ENCODE data around the gene PDGFB. TPM values are rescaled to one million over a fixed set of nuclear protein-coding genes. Genes with fewer than 3 reads are reported as not detected.
A peak's percentile ranks its signal among the peaks of the same experiment; 100 is the strongest.

PDGFB gene
- polyA plus RNA-seq (2013, experiment 1 of 2) = 1.8 TPM
- polyA plus RNA-seq (2013, experiment 2 of 2) = 2.9 TPM

- H3K9me3 ChIP-seq (ENCODE audit: insufficient read depth, low read depth, low read length) = no peaks in the 10 kb centered on the region
- no peak within 1 kb of the TSS for H3K27ac ChIP-seq (ENCODE audit: low read depth, low read length)
- H3K4me1 ChIP-seq (ENCODE audit: insufficient read depth, low read length) = peaks cover 10% of the 10 kb centered on the region
- H3K27me3 ChIP-seq (ENCODE audit: insufficient read depth, low read length) = peaks cover 95% of the 10 kb centered on the region
- no peaks in the 10 kb centered on the region for H3K36me3 ChIP-seq (ENCODE audit: insufficient read depth, low read length)
- H3K4me3 ChIP-seq (ENCODE audit: low read length) = peak within 1 kb of the TSS; percentile 67
- 1% methylated on average over 67 of the region's 68 CpGs for WGBS
- peak within 1 kb of the TSS; percentile 55; the same call in 1 of the 2 replicates for H3K9ac ChIP-seq (ENCODE audit: low read depth, low read length)
Measured at GRCh38 chr22:39244496-39245129, at the start of gene PDGFB. Gene PDGFB, minus strand, starts transcription at chr22:39244982. Its CDS starts 1,019 bp downstream, at chr22:39243963.

GRCh38 chr22:39293766-39294368, 49.1 kb upstream of the PDGFB start:
- Histone ChIP-seq H3K9me3 (ENCODE audit: insufficient read depth, low read depth, low read length) (no peaks in the 10 kb centered on the region), H3K27me3 (ENCODE audit: insufficient read depth, low read length) (no peaks in the 10 kb centered on the region), H3K4me1 (ENCODE audit: insufficient read depth, low read length) (peaks cover 18% of the 10 kb centered on the region; the same call in 1 of the 2 replicates), H3K36me3 (ENCODE audit: insufficient read depth, low read length) (no peaks in the 10 kb centered on the region), H3K27ac (ENCODE audit: low read depth, low read length) (no peak overlapping the region), H3K4me3 (ENCODE audit: low read length) (no peak overlapping the region), H3K9ac (ENCODE audit: low read depth, low read length) (no peak overlapping the region)
- WGBS = 84% methylated on average over 15 of the region's 15 CpGs

DNA sequence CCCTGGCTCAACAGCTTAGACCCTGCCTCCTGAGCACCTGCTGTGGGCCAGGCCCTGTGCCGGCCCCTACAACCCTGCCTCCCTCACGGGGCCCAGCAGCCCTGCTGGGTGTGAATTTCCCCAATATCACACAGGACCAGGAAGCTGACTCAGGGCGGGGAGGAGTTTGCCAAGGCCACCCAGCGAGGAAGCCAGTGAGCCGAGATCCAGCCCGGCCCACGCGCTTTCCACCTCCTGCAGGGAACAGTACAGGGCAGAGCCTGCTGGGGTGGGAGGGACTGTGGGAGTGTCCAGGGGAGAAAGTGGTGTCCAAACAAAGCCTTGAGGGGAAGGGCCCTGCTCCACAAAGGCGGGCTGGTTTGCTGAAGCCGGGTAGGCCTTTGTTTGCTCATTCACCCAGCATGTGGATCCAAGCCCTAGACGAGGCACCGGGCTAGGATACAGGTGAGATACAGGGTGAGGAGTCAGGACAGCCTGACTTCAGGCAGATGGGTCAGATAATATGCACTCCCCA, 47.8 kb upstream of the PDGFB start:
- peak overlapping the region; percentile 52; the same call in 1 of the 2 replicates for H3K9ac ChIP-seq (ENCODE audit: low read depth, low read length)
- WGBS = 32% methylated on average over 12 of the region's 12 CpGs
- H3K4me1 ChIP-seq (ENCODE audit: insufficient read depth, low read length) = peaks cover 13% of the 10 kb centered on the region; the same call in 1 of the 2 replicates
- H3K36me3 ChIP-seq (ENCODE audit: insufficient read depth, low read length) = no peaks in the 10 kb centered on the region
- no peaks in the 10 kb centered on the region for H3K9me3 ChIP-seq (ENCODE audit: insufficient read depth, low read depth, low read length)
- H3K27me3 ChIP-seq (ENCODE audit: insufficient read depth, low read length) = no peaks in the 10 kb centered on the region
- H3K27ac ChIP-seq (ENCODE audit: low read depth, low read length) = peak overlapping the region; percentile 25
- no peak overlapping the region for H3K4me3 ChIP-seq (ENCODE audit: low read length)

GRCh38 chr22:39292031-39292462, 47.3 kb upstream of the PDGFB start:
- no peak overlapping the region; the same call in 1 of the 2 replicates for H3K27ac ChIP-seq (ENCODE audit: low read depth, low read length)

GRCh38 chr22:39291523-39291922, 46.7 kb upstream of the PDGFB start:
- 85% methylated on average over 10 of the region's 10 CpGs for WGBS
- H3K9ac ChIP-seq (ENCODE audit: low read depth, low read length) = no peak overlapping the region
- no peak overlapping the region for H3K27ac ChIP-seq (ENCODE audit: low read depth, low read length)
- H3K9me3 ChIP-seq (ENCODE audit: insufficient read depth, low read depth, low read length) = no peaks in the 10 kb centered on the region
- no peak overlapping the region for H3K4me3 ChIP-seq (ENCODE audit: low read length)
- H3K27me3 ChIP-seq (ENCODE audit: insufficient read depth, low read length) = no peaks in the 10 kb centered on the region
- no peaks in the 10 kb centered on the region for H3K36me3 ChIP-seq (ENCODE audit: insufficient read depth, low read length)
- 0 out of 2 replicates have a peak, but pooled peaks cover 5% of the 10 kb centered on the region for H3K4me1 ChIP-seq (ENCODE audit: insufficient read depth, low read length)

More at GRCh38 chr22:39292031-39292462, 47.3 kb upstream of the PDGFB start:
- Histone ChIP-seq H3K36me3 (ENCODE audit: insufficient read depth, low read length) (no peaks in the 10 kb centered on the region), H3K9me3 (ENCODE audit: insufficient read depth, low read depth, low read length) (no peaks in the 10 kb centered on the region), H3K4me3 (ENCODE audit: low read length) (no peak overlapping the region), H3K4me1 (ENCODE audit: insufficient read depth, low read length) (0 out of 2 replicates have a peak, but pooled peaks cover 8% of the 10 kb centered on the region), H3K9ac (ENCODE audit: low read depth, low read length) (0 out of 2 replicates have a peak overlapping the region, but pooled peaks have one; percentile 52), H3K27me3 (ENCODE audit: insufficient read depth, low read length) (no peaks in the 10 kb centered on the region)
- 88% methylated on average over 19 of the region's 19 CpGs for WGBS

- H3K9ac ChIP-seq (ENCODE audit: low read depth, low read length) = no peak overlapping the region
- no peaks in the 10 kb centered on the region for H3K27me3 ChIP-seq (ENCODE audit: insufficient read depth, low read length)
- H3K4me1 ChIP-seq (ENCODE audit: insufficient read depth, low read length) = 0 out of 2 replicates have a peak, but pooled peaks cover 5% of the 10 kb centered on the region
- 68% methylated on average over 17 of the region's 17 CpGs for WGBS
- H3K36me3 ChIP-seq (ENCODE audit: insufficient read depth, low read length) = no peaks in the 10 kb centered on the region
- H3K9me3 ChIP-seq (ENCODE audit: insufficient read depth, low read depth, low read length) = no peaks in the 10 kb centered on the region
- H3K4me3 ChIP-seq (ENCODE audit: low read length) = no peak overlapping the region
- H3K27ac ChIP-seq (ENCODE audit: low read depth, low read length) = no peak overlapping the region
Measured at GRCh38 chr22:39290724-39291161, 46.0 kb upstream of the PDGFB start.

GRCh38 chr22:39289975-39290720, 45.4 kb upstream of the PDGFB start:
- no peaks in the 10 kb centered on the region for H3K9me3 ChIP-seq (ENCODE audit: insufficient read depth, low read depth, low read length)
- 0 out of 2 replicates have a peak, but pooled peaks cover 5% of the 10 kb centered on the region for H3K4me1 ChIP-seq (ENCODE audit: insufficient read depth, low read length)
- no peak overlapping the region for H3K4me3 ChIP-seq (ENCODE audit: low read length)
- 91% methylated on average over 16 of the region's 16 CpGs for WGBS
- H3K36me3 ChIP-seq (ENCODE audit: insufficient read depth, low read length) = no peaks in the 10 kb centered on the region
- no peaks in the 10 kb centered on the region for H3K27me3 ChIP-seq (ENCODE audit: insufficient read depth, low read length)
- H3K27ac ChIP-seq (ENCODE audit: low read depth, low read length) = no peak overlapping the region
- no peak overlapping the region for H3K9ac ChIP-seq (ENCODE audit: low read depth, low read length)

- no peak overlapping the region for H3K27ac ChIP-seq (ENCODE audit: low read depth, low read length)
- no peaks in the 10 kb centered on the region for H3K36me3 ChIP-seq (ENCODE audit: insufficient read depth, low read length)
- H3K4me1 ChIP-seq (ENCODE audit: insufficient read depth, low read length) = 0 out of 2 replicates have a peak, but pooled peaks cover 5% of the 10 kb centered on the region
- 77% methylated on average over 14 of the region's 14 CpGs for WGBS
- H3K4me3 ChIP-seq (ENCODE audit: low read length) = no peak overlapping the region
- no peaks in the 10 kb centered on the region for H3K9me3 ChIP-seq (ENCODE audit: insufficient read depth, low read depth, low read length)
- H3K9ac ChIP-seq (ENCODE audit: low read depth, low read length) = no peak overlapping the region
- H3K27me3 ChIP-seq (ENCODE audit: insufficient read depth, low read length) = no peaks in the 10 kb centered on the region
Measured at GRCh38 chr22:39289533-39289932, 44.8 kb upstream of the PDGFB start.

DNA sequence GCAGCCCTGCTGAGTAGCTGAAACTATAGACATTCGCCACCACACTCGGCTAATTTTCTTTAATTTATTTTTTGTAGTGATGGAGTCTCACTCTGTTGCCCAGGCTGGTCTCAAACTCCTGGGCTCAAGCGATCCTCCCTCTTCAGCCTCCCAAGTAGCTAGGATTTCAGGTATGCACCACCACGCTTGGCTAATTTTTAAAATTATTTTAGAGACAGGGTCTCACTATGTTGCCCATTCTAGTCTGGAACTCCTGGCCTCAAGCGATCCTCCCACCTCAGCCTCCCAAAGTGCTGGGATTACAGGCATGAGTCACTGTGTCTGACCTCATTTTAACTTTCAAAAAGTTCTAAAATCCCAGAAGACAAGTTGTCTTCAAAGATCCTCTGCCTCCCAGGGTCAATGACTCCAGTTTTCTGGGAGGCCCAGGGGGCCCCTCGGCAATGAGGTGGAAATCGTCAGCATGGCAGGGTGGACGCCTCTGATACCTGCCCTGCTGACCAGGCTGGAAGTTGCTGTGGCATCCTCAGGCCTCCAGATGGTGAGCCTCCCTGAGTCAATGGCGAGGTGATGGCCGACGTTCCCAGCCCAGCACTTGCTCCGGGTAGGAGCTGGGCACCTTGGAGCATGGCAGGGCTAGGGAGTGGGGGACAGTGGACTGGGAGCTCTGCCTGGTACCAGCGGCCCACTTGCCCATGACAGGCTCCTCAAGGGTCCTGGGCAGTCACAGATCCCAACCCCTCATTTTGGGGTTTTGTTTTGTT, 43.5 kb upstream of the PDGFB start:
- no peaks in the 10 kb centered on the region for H3K9me3 ChIP-seq (ENCODE audit: insufficient read depth, low read depth, low read length)
- H3K27me3 ChIP-seq (ENCODE audit: insufficient read depth, low read length) = no peaks in the 10 kb centered on the region
- H3K4me1 ChIP-seq (ENCODE audit: insufficient read depth, low read length) = 0 out of 2 replicates have a peak, but pooled peaks cover 5% of the 10 kb centered on the region
- H3K27ac ChIP-seq (ENCODE audit: low read depth, low read length) = no peak overlapping the region
- H3K36me3 ChIP-seq (ENCODE audit: insufficient read depth, low read length) = no peaks in the 10 kb centered on the region
- WGBS = 92% methylated on average over 13 of the region's 13 CpGs
- no peak overlapping the region for H3K9ac ChIP-seq (ENCODE audit: low read depth, low read length)
- H3K4me3 ChIP-seq (ENCODE audit: low read length) = no peak overlapping the region

GRCh38 chr22:39287076-39287725, 42.4 kb upstream of the PDGFB start:
- Histone ChIP-seq H3K9ac (ENCODE audit: low read depth, low read length) (no peak overlapping the region), H3K4me1 (ENCODE audit: insufficient read depth, low read length) (no peaks in the 10 kb centered on the region), H3K9me3 (ENCODE audit: insufficient read depth, low read depth, low read length) (no peaks in the 10 kb centered on the region), H3K4me3 (ENCODE audit: low read length) (no peak overlapping the region), H3K36me3 (ENCODE audit: insufficient read depth, low read length) (no peaks in the 10 kb centered on the region), H3K27me3 (ENCODE audit: insufficient read depth, low read length) (no peaks in the 10 kb centered on the region), H3K27ac (ENCODE audit: low read depth, low read length) (no peak overlapping the region)
- WGBS = 95% methylated on average over 6 of the region's 8 CpGs

All from HUES64 (cell line).